ENCODE data around the gene DNAJC15.
"Not testable (repeated sequence)": the region's sequence is repeated elsewhere in the genome, so short reads cannot be mapped to it uniquely, and the experiment has no call there.

The DNAJC15 gene

DNA sequence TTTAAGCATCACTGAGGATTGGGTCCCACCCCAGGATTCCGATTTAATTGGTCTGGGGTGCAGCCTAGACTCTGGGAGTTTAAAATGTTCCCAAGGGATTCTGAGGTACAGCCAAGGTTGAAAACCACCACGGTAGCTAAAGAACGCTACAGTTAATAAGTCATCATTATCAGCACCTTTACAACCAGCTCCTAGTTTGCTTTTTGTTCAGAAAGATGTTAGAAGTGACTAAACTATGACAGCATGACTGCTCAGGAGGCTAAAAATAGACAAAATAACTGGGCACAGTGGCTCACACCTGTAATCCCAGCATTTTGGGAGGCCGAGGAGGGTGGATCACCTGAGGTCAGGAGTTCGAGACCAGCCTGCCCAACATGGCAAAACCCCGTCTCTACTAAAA is 19.7 kb upstream of the DNAJC15 start:
- no peak for DNase-seq (ENCODE audit: low read depth in 3 of 3, low spot score in 1 of 3)

DNA sequence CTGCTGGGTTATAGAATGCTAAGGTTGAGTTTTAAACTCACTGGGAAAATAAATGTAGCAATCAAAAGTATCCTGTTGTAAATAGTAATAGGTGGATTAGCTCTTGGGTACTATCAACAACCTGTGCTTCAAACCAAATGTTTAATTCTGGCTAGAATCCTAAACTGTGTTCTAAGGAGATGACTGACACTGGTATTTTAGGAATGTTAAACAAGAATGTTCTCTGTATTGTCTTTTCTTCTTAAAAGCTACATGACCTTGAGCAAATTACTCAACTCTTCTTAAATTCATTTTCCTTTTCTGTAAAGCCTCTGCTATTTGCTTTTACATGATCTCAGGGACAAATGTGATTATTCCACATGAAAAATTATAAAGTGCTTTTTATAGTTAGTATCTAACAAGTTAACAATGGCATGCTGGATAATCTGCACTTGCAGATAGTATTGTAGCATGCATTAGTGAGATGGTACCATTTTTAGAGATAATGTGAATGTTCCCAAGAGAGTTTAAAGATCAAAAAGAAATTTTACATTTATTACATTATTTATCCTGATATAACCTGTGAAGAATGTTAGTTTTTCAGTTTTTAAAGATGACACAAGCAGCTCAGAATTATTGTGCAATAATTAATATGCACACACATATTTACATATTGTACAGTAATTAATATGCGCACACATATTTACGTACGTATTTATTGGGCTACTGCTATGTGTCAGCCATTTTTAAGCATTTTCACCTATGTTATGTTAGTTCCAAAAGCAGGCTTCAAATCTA is 17.7 kb upstream of the DNAJC15 start:
- DNase-seq (ENCODE audit: low read depth in 3 of 3, low spot score in 1 of 3) = no peak

DNA sequence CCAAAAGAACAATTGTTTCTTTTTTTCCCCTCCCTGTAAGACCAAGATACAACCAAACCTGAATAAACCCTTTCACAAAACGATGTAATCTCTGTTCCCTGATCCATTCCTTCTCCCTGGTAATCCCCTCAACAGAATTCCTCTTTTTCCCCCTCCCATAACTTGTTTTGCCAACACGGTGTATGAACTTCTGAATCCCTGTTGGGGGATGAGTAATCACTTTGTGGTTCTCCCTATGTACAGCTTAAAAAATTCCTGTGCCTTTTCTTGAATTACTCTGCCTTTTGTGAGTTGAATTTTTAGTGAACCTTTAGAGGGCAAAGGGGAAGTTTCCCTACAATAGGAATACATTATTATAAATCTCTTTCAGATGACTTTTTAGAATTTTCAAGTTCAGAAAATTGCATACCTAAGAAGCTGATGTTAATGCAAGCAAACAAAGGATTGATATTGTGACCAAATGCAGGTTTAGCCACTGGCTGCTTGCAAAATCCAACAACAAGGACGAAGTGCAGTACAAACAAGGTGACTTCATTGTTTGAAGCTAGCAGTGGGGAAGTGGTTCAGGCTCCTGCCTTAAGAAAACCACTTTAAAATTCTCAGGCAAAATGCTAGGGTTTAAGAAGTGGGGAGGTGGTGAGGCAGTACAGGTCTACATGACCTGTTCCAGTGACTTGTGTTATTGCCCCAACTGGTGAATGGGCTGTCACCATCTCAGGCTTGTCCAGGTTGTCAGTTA is 16.3 kb upstream of the DNAJC15 start:
- DNase-seq (ENCODE audit: low read depth in 3 of 3, low spot score in 1 of 3) = no peak

DNA sequence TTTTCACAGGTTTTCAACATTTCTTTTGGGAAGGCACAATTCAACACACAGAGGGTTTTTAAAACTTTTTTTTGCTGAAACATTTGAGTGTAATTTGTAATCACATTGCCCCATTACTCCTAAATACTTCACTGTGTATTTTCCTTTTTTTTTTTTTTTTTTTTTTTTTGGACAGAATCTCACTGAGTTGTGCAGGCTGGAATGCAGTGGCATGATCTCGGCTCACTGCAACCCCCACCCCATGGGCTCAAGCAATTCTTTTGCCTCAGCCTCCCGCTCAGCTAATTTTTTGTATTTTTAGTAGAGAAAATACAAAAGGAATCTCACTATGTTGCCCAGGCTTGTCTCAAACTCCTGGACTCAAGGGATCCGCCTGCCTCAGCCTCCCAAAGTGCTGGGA is 14.8 kb upstream of the DNAJC15 start:
- no peak for DNase-seq (ENCODE audit: low read depth in 3 of 3, low spot score in 1 of 3)

DNA sequence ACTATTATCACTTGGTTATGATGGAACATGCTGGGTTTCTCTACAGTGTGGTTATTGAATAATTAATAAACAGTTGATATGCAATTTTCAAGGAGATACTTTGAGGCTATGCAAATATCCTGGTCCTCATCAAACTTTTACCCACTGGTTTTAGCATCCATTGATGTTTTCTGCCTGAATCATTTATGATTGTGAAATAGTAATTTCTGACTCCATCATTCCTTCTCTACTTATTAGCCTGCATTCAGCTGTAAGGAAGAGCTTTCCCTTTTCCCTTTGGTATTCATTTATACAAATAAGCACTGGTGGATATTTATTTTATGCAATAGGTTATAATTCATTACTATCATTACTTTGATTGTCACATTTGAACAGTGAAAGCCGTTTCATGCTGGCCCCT is 13.9 kb upstream of the DNAJC15 start:
- DNase-seq (ENCODE audit: low read depth in 3 of 3, low spot score in 1 of 3) = no peak

DNA sequence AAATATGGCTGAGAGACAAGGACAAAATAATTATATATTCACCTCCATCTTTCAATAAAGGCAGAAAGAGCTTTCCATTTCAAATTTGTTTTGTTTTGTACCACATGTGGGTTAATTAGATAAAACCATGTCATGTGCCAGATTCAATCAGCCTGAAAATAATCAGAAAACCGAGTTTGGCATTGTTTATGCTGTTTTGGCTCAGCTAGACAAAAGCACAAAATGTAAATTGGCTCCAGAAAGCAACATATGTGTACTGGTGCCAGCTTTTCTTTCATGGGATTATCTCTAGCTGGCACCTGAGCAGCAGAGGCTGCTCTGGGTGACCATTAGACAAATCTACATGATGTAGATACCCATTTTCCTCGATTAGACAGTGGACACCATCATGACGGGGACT is 9.2 kb upstream of the DNAJC15 start:
- DNase-seq (ENCODE audit: low read depth in 3 of 3, low spot score in 1 of 3) = no peak

DNA sequence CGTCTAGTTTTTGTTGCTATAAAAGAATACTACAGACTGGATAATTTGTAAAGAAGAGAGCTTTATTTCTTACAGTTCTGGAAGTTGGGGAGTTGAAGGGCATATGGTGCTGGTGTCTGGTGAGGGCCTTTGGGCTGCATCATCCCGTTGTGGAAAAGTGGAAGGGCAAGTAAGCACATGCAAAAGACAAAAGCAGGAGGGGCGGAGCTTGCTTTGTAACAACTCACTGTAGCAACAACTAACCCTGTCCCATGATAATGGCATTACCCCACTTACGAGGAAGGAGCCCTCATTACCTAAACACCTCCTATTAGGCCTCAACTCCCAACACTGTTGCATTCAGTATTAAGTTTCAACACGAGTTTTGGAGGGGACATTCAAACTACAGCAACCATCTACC is 7.2 kb upstream of the DNAJC15 start:
- DNase-seq (ENCODE audit: low read depth in 3 of 3, low spot score in 1 of 3) = no peak

DNA sequence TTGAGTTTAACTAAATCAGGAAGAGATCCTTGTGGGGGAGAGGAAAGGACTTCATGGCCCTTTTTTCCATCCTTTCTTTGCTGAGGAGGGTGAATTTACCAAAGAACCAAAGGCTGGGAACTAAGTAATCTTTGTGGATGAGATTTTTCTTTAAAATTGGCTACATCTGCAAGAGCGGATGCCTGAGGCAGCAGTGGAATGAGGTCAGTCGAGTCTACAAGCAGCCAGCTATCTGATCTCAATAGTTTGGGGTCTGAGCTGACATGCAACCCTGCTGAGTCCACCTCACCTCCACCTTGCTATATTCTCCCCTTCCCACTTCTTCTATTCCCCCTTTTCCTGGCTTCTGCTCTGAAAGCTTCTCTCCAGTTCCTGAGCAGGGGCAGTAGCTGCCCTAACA is 3.6 kb upstream of the DNAJC15 start:
- DNase-seq (ENCODE audit: low read depth in 3 of 3, low spot score in 1 of 3) = no peak

DNA sequence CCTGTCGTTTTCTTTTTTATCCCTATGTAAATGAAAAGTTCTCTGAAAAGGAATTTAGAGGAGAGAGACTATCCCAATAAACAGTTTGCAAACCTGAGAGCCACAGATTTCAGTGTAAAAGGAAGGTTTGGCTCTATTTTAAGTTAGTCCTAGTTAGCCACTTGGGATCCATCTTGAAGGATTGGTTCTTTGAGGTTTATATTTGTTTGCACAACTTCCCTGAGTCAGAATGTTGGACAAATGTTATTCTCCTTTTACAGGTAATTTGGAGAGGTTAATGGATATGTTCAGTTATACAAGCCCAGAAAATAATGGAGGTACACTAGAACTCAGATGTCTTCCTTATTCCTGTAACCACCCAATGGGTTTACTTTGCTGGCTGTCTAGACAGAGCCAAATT is 2.6 kb upstream of the DNAJC15 start:
- no peak for DNase-seq (ENCODE audit: low read depth in 3 of 3, low spot score in 1 of 3)

DNA sequence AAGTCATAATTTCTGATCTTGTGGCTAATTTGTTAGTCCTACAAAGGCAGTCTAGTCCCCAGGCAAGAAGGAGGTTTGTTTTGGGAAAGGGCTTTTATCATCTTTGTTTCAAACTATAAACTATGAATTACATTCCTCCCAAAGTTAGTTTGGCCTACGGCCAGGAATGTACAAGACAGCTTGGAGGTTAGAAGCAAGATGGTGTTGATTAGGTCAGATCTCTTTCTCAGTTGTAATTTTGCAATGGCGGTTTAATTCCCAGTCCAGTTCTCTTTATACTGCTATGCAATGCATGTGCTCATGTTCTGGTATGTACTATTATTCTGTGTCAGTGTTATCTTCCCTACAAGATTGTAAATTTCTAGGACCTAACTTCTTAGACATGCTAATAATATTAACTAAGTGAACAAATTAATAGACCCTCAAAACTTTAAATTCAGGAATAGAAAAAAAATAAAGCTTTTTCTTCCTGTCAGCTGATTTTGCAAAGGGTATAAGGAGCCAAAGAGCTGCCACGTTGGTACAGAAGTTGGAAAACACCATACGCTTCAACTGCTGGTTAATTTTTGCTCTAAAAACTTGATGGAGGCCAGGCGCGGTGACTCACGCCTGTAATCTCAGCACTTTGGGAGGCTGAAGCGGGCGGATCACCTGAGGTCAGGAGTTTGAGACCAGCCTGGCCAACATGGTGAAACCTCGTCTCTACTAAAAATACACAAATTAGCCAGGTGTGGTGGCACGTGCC is 1.3 kb upstream of the DNAJC15 start:
- no peak for DNase-seq (ENCODE audit: low read depth in 3 of 3, low spot score in 1 of 3)

DNA sequence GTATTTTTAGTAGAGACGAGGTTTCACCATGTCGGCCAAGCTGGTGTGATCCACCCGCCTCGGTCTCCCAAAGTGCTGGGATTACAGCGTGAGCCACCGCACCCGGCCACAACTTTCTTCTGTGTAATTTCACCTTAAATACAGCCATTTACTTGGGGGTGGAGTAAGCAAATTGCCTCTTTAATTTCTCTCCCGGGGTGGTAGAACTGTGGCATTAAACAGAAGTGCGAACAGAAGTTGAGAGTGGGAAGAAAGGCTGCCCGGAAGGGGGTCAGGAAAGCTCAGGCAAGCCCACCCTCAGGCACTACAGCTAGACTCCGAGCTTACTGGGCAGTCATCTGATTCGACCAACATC is 475 bp upstream of the DNAJC15 start:
- DNase-seq (ENCODE audit: low read depth in 3 of 3, low spot score in 1 of 3) = no peak

DNA sequence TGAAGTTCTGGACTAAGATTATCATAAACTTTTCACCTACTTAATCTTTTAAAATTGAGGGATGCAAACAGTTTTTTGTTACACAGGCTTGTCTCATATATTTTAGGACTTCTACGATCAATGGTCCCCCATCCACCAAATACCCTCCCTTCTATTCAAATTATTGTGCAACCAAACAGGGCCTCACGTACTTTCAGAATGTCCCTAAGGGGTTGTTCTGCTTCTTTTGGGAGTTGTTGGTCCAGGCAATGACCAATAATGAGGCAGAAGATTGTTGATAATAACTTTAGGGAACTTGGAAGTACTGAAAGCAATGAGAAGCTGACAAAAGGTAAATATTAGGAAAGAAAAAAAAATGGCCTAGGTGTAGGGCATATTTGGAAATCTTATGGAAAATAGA is 2.9 kb downstream of the DNAJC15 start:
- DNase-seq (ENCODE audit: low read depth in 3 of 3, low spot score in 1 of 3) = no peak

DNA sequence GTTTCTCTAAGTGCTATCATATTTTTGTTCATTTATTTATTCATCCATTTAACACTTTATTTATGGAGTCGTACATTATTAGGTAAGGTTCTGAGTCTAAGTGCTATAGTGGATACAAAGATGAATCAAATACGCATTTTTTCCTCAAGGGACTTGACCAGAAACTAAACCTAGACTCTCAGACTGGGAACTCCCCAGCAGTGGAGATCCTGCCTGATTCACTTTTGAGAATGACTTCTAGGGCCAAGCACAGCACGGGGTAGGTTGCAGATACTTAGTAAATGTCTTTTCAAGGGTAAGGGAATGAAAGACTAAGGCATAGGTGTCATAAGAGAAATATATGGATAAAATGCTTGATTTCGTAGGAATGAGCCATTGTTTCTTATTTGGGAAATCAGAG is 7.2 kb downstream of the DNAJC15 start:
- no peak for DNase-seq (ENCODE audit: low read depth in 3 of 3, low spot score in 1 of 3)

DNA sequence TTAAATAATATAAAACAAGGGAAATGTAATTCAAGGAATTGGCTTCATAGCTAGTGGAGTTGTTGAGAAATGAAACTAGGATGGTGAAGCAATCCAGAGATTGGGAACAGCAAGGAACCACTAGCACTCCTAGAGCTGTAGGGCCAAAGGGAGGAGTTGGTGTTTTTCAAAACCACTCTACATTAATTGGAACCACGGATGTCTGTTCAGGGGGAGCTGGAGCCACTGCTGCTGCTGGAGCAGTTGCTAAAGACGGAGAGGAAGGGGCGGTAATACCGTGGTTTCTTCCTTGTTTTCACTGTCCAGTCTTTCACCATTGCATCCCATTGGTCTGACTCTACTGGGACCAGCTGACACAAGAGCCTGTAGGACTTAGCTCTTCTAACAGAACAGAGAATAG is 8.5 kb downstream of the DNAJC15 start:
- no peak for DNase-seq (ENCODE audit: low read depth in 3 of 3, low spot score in 1 of 3)

DNA sequence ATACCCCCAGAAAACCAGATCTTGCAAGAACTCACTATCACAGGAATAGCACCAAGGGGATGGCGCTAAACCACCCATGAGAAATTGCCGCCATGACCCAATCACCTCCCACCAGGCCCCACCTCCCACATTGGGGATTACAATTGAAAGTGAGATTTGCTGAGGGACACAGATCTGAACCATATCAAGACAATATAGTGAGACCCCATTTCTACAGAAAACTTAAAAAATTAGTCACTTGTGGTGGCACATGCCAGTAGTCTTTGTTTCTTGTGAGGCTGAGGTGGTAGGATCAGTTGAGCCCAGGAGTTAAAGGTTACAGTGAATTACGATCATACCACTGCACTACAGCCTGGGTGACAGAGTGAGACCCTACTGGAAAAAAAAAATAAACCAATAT is 9.7 kb downstream of the DNAJC15 start:
- no peak for DNase-seq (ENCODE audit: low read depth in 3 of 3, low spot score in 1 of 3)

DNA sequence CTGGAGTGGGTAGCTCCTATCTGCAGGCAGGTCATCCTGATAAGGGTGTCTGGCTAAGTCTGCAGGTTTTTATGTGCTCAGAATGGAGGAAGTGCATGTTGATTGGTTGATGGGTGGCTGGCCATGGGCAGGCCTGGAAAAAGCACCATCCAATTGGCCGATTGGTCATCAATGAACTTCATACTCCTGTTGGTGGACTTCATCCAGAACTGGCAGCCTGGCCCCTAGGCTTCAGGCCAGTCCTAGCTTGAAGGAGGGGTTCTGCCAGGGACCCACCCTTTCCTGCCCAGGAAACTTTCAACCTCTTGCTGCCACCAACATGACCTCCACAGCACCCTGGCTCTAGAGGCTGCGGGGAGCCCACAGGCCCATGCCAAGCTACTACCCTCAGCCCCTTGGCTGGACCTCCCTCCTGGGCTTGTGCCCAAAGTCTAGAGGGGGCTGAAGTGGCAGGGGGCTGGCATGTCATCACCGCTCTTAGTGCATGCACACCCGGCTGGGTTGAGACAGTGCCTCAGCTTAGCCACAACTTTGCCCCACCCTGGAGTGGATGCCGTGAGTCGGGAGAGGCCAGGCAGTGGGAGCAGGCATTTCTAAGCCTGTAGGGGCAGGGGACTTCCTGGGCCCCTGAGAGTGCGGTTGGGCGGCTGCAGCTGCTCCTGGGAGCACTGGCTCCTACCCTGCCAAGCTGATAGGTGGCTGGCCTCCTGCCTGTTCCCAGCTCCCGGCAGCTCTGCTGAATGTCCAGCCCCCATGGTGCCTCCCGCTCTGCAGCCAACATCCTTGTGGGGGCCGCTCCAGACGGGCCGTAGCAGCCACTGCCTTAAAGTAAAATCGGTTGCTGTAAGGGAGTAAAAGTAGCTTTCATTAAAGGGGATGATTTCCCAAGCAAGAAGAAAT is 13.2 kb downstream of the DNAJC15 start:
- DNase-seq (ENCODE audit: low read depth in 3 of 3, low spot score in 1 of 3) = no peak

DNA sequence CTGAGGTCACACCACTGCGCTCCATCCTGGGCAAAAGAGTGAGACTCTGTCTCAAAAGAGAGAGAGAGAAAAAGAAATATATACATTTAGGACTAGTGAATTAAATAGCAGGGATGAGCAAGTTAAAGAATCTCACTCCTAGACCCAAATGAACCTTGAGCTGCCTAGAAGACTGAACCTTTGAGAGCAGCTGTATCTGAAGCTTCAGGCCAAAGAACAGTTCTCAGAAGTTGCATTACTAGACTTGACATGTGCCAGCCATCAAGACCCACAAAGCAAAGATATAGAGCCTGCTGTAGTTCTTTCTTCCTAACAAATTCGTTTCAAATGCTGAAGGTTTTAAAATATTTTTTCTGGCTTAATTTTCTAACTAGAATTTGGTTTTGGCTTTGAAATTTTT is 16.6 kb downstream of the DNAJC15 start:
- DNase-seq (ENCODE audit: low read depth in 3 of 3, low spot score in 1 of 3) = no peak

DNA sequence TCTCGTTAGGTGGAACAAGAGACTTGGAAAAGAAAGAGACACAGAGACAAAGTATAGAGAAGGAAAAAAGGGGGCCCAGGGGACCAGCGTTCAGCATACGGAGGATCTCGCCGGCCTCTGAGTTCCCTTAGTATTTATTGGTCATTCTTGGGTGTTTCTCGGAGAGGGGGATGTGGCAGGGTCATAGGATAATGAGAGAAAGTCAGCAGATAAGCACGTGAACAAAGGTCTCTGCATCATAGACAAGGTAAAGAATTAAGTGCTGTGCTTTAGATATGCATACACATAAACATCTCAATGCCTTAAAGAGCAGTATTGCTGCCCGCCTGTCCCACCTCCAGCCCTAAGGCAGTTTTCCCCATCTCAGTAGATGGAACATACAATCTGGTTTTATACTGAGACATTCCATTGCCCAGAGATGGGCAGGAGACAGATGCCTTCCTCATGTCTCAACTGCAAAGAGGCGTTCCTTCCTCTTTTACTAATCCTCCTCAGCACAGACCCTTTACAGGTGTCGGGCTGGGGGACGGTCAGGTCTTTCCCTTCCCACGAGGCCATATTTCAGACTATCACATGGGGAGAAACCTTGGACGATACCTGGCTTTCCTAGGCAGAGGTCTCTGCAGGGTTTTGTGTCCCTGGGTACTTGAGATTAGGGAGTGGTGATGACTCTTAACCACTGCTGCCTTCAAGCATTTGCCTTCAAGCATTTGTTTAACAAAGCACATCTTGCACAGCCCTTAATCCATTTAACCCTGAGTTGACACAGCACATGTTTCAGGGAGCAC is 17.4 kb downstream of the DNAJC15 start:
- not testable (repeated sequence) for DNase-seq (ENCODE audit: low read depth in 3 of 3, low spot score in 1 of 3)

DNA sequence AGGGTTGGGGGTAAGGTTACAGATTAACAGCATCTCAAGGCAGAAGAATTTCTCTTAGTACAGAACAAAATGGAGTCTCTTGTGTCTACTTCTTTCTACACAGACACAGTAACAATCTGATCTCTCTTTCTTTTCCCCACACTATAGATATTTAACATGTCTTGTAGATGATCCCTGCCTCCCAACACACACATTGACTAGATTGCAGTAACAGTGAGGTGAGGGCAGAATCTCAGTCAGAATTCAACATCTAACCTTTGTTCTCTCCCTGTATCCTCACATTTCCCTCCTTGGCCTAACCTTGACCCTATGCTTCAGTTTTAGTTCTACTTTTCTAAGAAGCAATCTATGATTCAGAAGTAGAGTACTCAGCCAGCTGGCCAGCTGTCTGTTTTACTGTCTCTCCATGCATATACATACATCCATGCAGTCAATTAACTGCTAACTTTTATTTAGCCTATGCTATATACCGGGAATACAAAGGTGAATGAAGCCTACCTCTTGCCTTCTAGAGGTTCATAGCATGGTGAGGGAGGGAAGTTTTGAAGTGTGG is 18.1 kb downstream of the DNAJC15 start:
- DNase-seq (ENCODE audit: low read depth in 3 of 3, low spot score in 1 of 3) = no peak

DNA sequence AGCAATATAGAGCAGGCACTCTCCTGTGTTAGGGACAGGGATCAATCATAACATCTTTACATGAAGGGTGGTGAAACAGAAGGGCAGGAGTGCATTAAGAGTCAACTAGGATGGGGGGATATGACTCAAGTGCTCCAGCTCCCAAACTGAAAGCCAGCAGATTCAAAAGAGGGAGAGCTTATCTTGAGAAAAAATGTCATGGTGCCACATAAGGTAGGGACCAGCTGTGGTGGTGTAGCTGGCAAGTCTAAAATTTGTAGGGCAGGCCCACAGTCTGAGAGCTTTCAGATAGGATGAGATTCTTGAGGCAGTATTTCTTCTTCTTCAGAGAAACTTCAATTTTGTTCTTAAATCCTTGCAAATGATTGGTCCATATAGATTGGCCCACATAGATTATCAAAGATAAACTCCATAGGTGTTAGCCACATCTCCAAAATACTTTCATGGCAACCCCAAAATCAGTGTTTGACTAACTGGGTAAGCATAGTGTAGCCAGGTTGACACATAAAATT is 19.1 kb downstream of the DNAJC15 start:
- DNase-seq (ENCODE audit: low read depth in 3 of 3, low spot score in 1 of 3) = no peak

Measured in stimulated activated CD4-positive, alpha-beta T cell treated with anti-CD3 and anti-CD28 coated beads, TNF-alpha, amount 100 ng/mL, for 1 hour (primary cell).